Panc1 (cell line): Measurements from ENCODE around the gene LMBR1L. TPM values are rescaled to one million over a fixed set of nuclear protein-coding genes. Genes with fewer than 3 reads are reported as not detected.
"Not testable (repeated sequence)": the region's sequence is repeated elsewhere in the genome, so short reads cannot be mapped to it uniquely, and the experiment has no call there.

Experiments
- ATAC-seq: fragments of 200-7000 bp; cut with Tn5 transposase; 2 replicates; pipeline ENCODE4 v1.9.1; 2020; ENCODE audit warnings: mild to moderate bottlenecking, moderate library complexity
- BruUV-seq: library from RNA; stranded (reverse); fragments of 400-500 nt; replicated peaks from 2 replicates; lab custom pipeline; 2021; lab: Mats Ljungman, UMichigan
- CTCF ChIA-PET: fragments of 300-600 bp; sonication (Branson Sonifier 250); formaldehyde crosslinking; loops from one replicate; lab custom pipeline; 2022; ENCODE audit warnings: antibody characterized with exemption; lab: Charles Lee
- POLR2A ChIA-PET: fragments of 300-600 bp; sonication (Branson Sonifier 250); formaldehyde crosslinking; loops from one replicate; lab custom pipeline; 2022; ENCODE audit warnings: antibody characterized with exemption; lab: Charles Lee
- DNase-seq: peaks from one replicate; pipeline ENCODE4 v3.0.0-alpha.2; 2010; ENCODE audit warnings: low read depth, low spot score
- H3K27ac ChIP-seq: 2 replicates; pipeline ENCODE4 v1.5.1; 2011; ENCODE audit warnings: mild to moderate bottlenecking, low read length, inconsistent platforms
- H3K27me3 ChIP-seq: fragments of 200-500 bp; sonication (Bioruptor generic); 2 replicates; pipeline ENCODE4 v1.6.0; 2014; ENCODE audit warnings: low read length, inconsistent platforms; ENCODE audit not compliant: control insufficient read depth, insufficient read depth
- H3K36me3 ChIP-seq: fragments of 200-500 bp; sonication (Bioruptor generic); 2 replicates; pipeline ENCODE4 v1.5.1; 2014; ENCODE audit warnings: inconsistent platforms, mild to moderate bottlenecking, low read length, moderate library complexity; ENCODE audit not compliant: control insufficient read depth, insufficient read depth
- H3K4me1 ChIP-seq: 2 replicates; pipeline ENCODE4 v1.5.1; 2011; ENCODE audit warnings: inconsistent platforms, mild to moderate bottlenecking, low read length, moderate library complexity; ENCODE audit not compliant: control insufficient read depth, insufficient read depth
- H3K4me3 ChIP-seq, 2 experiments: 2 replicates each; pipeline ENCODE4 v1.5.1; 2011 to 2012; ENCODE audit warnings: low read depth in 2 of 2, low read length in 2 of 2, mild to moderate bottlenecking in 2 of 2, inconsistent platforms in 1 of 2, moderate library complexity in 1 of 2
- H3K9me3 ChIP-seq: fragments of 200-500 bp; sonication (Bioruptor generic); 2 replicates; pipeline ENCODE4 v1.5.1; 2014; ENCODE audit warnings: low read depth, mild to moderate bottlenecking, inconsistent platforms, low read length, moderate library complexity; ENCODE audit not compliant: control insufficient read depth, insufficient read depth
- CTCF ChIP-seq: fragments of 450-650 bp; IDR thresholded peaks from 2 replicates; pipeline ENCODE4 v1.5.1; 2017; ENCODE audit warnings: mild to moderate bottlenecking
- POLR2AphosphoS5 ChIP-seq: IDR thresholded peaks from 2 replicates; pipeline ENCODE4 v1.6.1; 2012; ENCODE audit warnings: mild to moderate bottlenecking, low read depth, low read length, moderate library complexity
- REST ChIP-seq, 2 experiments: IDR thresholded peaks; 2 replicates each; pipeline ENCODE4 v1.6.1; 2011 to 2012; ENCODE audit warnings: low read depth in 2 of 2, control low read depth in 1 of 2, low read length in 1 of 2, mild to moderate bottlenecking in 1 of 2, moderate library complexity in 1 of 2; ENCODE audit not compliant: insufficient read depth in 1 of 2
- SIN3A ChIP-seq: IDR thresholded peaks from 2 replicates; pipeline ENCODE4 v1.6.1; 2012; ENCODE audit warnings: low read depth, mild to moderate bottlenecking, low read length, moderate library complexity, borderline replicate concordance; ENCODE audit not compliant: insufficient read depth
- TCF7L2 ChIP-seq: IDR thresholded peaks from 2 replicates; pipeline ENCODE4 v1.6.1; 2011; ENCODE audit warnings: mild to moderate bottlenecking, low read depth, low read length, inconsistent platforms
- in situ Hi-C: cut with HindIII; loops from 2 replicates; pipeline ENCODE4 v1.10.0; 2016; ENCODE audit warnings: low sequenced_read_pairs, low pct_unique_long_range_greater_than_20kb
- intact Hi-C: fragments of 100-400 bp; cut with micrococcal nuclease; formaldehyde crosslinking; loops from one replicate; pipeline ENCODE4 v1.10.0; 2022; ENCODE audit not compliant: unreplicated experiment
- total RNA-seq: library from RNA; stranded (reverse); gene quantifications from one replicate; pipeline ENCODE4 v1.2.1, GENCODE V29; 2021; ENCODE audit not compliant: unreplicated experiment

Gene LMBR1L
- total RNA-seq, 1 experiment from 2014 or later, result 34.4 TPM

- in situ Hi-C loops, result no loop called here
- no TSS peak for BruUV-seq
- POLR2A ChIA-PET, result interaction anchor here (0.5 kb wide), 1 partner anchor 23 kb away, joined by 5 read pairs; no protein-coding TSS in a partner anchor
- intact Hi-C loops, result loop anchor here (10.0 kb wide), 1 partner anchor 97 kb away; no protein-coding TSS in a partner anchor
- no peak for ATAC-seq
- no peak for TF ChIP-seq TCF7L2
- no peak for TF ChIP-seq SIN3A
- TF ChIP-seq REST (IDR thresholded peaks at IDR 0.05; ENCODE audit: insufficient read depth in 1 of 2, low read depth in 2 of 2, low read length in 1 of 2), result no peak
- TF ChIP-seq CTCF, result no peak
- no peak for TF ChIP-seq POLR2AphosphoS5
- Histone ChIP-seq H3K36me3 (no peaks in the 10 kb centered on the region), H3K27ac (no peak overlapping the region), H3K27me3 (no peaks in the 10 kb centered on the region), H3K9me3 (no peaks in the 10 kb centered on the region), H3K4me1 (no peaks in the 10 kb centered on the region; the same call in 1 of the 2 replicates), H3K4me3 (no peak overlapping the region)
- no peak for DNase-seq
- CTCF ChIA-PET, result no interaction called here
These were observed 26.8 kb upstream of the LMBR1L start for GRCh38 chr12:49137476-49137875.

- DNase-seq, in situ Hi-C loops, ATAC-seq, H3K36me3 ChIP-seq, H3K4me1 ChIP-seq, H3K27ac ChIP-seq, H3K4me3 ChIP-seq, BruUV-seq, POLR2A ChIA-PET, CTCF ChIA-PET, H3K9me3 ChIP-seq, H3K27me3 ChIP-seq: not testable (repeated sequence)
- intact Hi-C loops, result loop anchor here (10.0 kb wide), 1 partner anchor 98 kb away; no protein-coding TSS in a partner anchor
These were observed 26.4 kb upstream of the LMBR1L start for GRCh38 chr12:49136997-49137396.

GRCh38 chr12:49133590-49133989, 22.9 kb upstream of the LMBR1L start:
- CTCF ChIA-PET, result interaction anchor here (0.7 kb wide), 1 partner anchor 13 kb away, joined by 3 read pairs; no protein-coding TSS in a partner anchor
- intact Hi-C loops, result loop anchor here (10.0 kb wide), 1 partner anchor 101 kb away; no protein-coding TSS in a partner anchor

More at GRCh38 chr12:49133590-49133989, 22.9 kb upstream of the LMBR1L start:
- H3K27me3 ChIP-seq, result no peaks in the 10 kb centered on the region
- H3K9me3 ChIP-seq, result no peaks in the 10 kb centered on the region
- POLR2A ChIA-PET, result interaction anchor here (0.8 kb wide), 1 partner anchor 109 kb away, joined by 3 read pairs; no protein-coding TSS in a partner anchor
- peaks cover 14% of the 10 kb centered on the region for H3K4me1 ChIP-seq
- DNase-seq (no peak), ATAC-seq (no peak)
- TF ChIP-seq POLR2AphosphoS5 (no peak), CTCF (no peak), TCF7L2 (no peak), REST (IDR thresholded peaks at IDR 0.05; ENCODE audit: insufficient read depth in 1 of 2, low read depth in 2 of 2, low read length in 1 of 2) (no peak), SIN3A (no peak)
- no TSS peak for BruUV-seq
- in situ Hi-C loops, result no loop called here
- no peak overlapping the region for H3K4me3 ChIP-seq
- peaks cover 14% of the 10 kb centered on the region for H3K36me3 ChIP-seq
- peak overlapping the region; percentile 100 for H3K27ac ChIP-seq
